GM23338 (cell line): ENCODE results near the gene RBM19. TPM values are rescaled to one million over a fixed set of nuclear protein-coding genes. Genes with fewer than 3 reads are reported as not detected.

ENCODE experiments used
- ATAC-seq: fragments of 200-7000 bp; cut with Tn5 transposase; 3 replicates; pipeline ENCODE4 v1.9.1; 2020
- DNase-seq: peaks from one replicate; pipeline ENCODE4 v3.0.0-alpha.2; 2015; ENCODE audit warnings: low spot score
- H2AFZ ChIP-seq: fragments of 200-600 bp; sonication (generic); 2 replicates; pipeline ENCODE4 v1.8.0; 2016; ENCODE audit warnings: antibody characterized with exemption, mild to moderate bottlenecking, moderate library complexity
- H3F3A ChIP-seq: fragments of 200-600 bp; sonication (generic); replicated peaks from 2 replicates; pipeline ENCODE4 v1.8.0; 2017; ENCODE audit warnings: antibody characterized with exemption, mixed run types, low read depth
- H3K27ac ChIP-seq: fragments of 200-600 bp; sonication (generic); 2 replicates; pipeline ENCODE4 v1.6.1; 2016; ENCODE audit warnings: low read depth
- H3K27me3 ChIP-seq: fragments of 200-600 bp; sonication (generic); 2 replicates; pipeline ENCODE4 v1.8.0; 2016; ENCODE audit warnings: mild to moderate bottlenecking, mixed run types, moderate library complexity; ENCODE audit not compliant: insufficient read depth
- H3K36me3 ChIP-seq: fragments of 200-600 bp; sonication (generic); 2 replicates; pipeline ENCODE4 v1.8.0; 2016; ENCODE audit warnings: mild to moderate bottlenecking; ENCODE audit not compliant: insufficient read depth
- H3K4me1 ChIP-seq: fragments of 200-600 bp; sonication (generic); 2 replicates; pipeline ENCODE4 v1.8.0; 2016; ENCODE audit warnings: mild to moderate bottlenecking, moderate library complexity; ENCODE audit not compliant: insufficient read depth
- H3K4me2 ChIP-seq: fragments of 200-600 bp; sonication (generic); 2 replicates; pipeline ENCODE4 v1.7.1; 2017; ENCODE audit warnings: mixed run types
- H3K4me3 ChIP-seq: fragments of 200-600 bp; sonication (generic); 2 replicates; pipeline ENCODE4 v1.6.1; 2016; ENCODE audit warnings: mixed run types
- H3K79me2 ChIP-seq: fragments of 200-600 bp; sonication (generic); replicated peaks from 2 replicates; pipeline ENCODE4 v1.8.0; 2017; ENCODE audit warnings: mild to moderate bottlenecking; ENCODE audit not compliant: insufficient read depth
- H3K9me2 ChIP-seq: fragments of 200-600 bp; sonication (generic); 2 replicates; pipeline ENCODE4 v1.8.0; 2017; ENCODE audit not compliant: insufficient read depth
- H4K20me1 ChIP-seq: fragments of 200-600 bp; sonication (generic); replicated peaks from 2 replicates; pipeline ENCODE4 v1.8.0; 2017; ENCODE audit warnings: mild to moderate bottlenecking; ENCODE audit not compliant: insufficient read depth
- H3K27ac Mint-ChIP-seq: 2 replicates; pipeline ENCODE4 v1.8.0; 2020; ENCODE audit warnings: inconsistent platforms, mild to moderate bottlenecking, moderate library complexity, mixed read lengths
- H3K27me3 Mint-ChIP-seq: 3 replicates; pipeline ENCODE4 v1.8.0; 2022; ENCODE audit warnings: low read depth, mild to moderate bottlenecking, moderate library complexity, mixed read lengths, inconsistent platforms; ENCODE audit not compliant: insufficient read depth, poor library complexity
- H3K36me3 Mint-ChIP-seq: 3 replicates; pipeline ENCODE4 v1.8.0; 2021; ENCODE audit warnings: low read depth, mild to moderate bottlenecking, inconsistent platforms, moderate library complexity, mixed read lengths
- H3K4me1 Mint-ChIP-seq: 3 replicates; pipeline ENCODE4 v1.8.0; 2020; ENCODE audit warnings: mild to moderate bottlenecking, inconsistent platforms, mixed read lengths
- H3K4me3 Mint-ChIP-seq: 3 replicates; pipeline ENCODE4 v1.8.0; 2021; ENCODE audit warnings: moderate library complexity, mild to moderate bottlenecking, inconsistent platforms, mixed read lengths
- H3K9me3 Mint-ChIP-seq: 3 replicates; pipeline ENCODE4 v1.8.0; 2020; ENCODE audit warnings: moderate library complexity, mild to moderate bottlenecking, inconsistent platforms, mixed read lengths
- CREB1 ChIP-seq: fragments of 250-450 bp; sonication (Bioruptor Pico); IDR thresholded peaks from 2 replicates; pipeline ENCODE4 v1.5.0; 2020; ENCODE audit warnings: low read depth, mild to moderate bottlenecking, moderate library complexity
- CTCF ChIP-seq, 2 experiments: fragments of 200-600 bp in 1 of 2; sonication (generic) in 1 of 2; conservative IDR thresholded peaks; 2 replicates each; pipeline versions ENCODE4 v1.5.1 to v1.6.1; 2016 to 2017; ENCODE audit warnings: antibody characterized with exemption in 2 of 2, low read depth in 2 of 2, mild to moderate bottlenecking in 2 of 2, moderate library complexity in 1 of 2
- ETS1 ChIP-seq: IDR thresholded peaks from 2 replicates; pipeline ENCODE4 v1.6.1; 2016; ENCODE audit warnings: antibody characterized with exemption
- EZH2 ChIP-seq: fragments of 200-600 bp; sonication (generic); IDR thresholded peaks from one replicate; pipeline ENCODE4 v1.8.0; 2017; ENCODE audit warnings: antibody characterized with exemption, mild to moderate bottlenecking, low read depth; ENCODE audit not compliant: unreplicated experiment
- EZH2phosphoT487 ChIP-seq: fragments of 200-600 bp; sonication (generic); IDR thresholded peaks from one replicate; pipeline ENCODE4 v1.8.1; 2018; ENCODE audit warnings: antibody characterized with exemption; ENCODE audit not compliant: unreplicated experiment
- JUNB ChIP-seq: IDR thresholded peaks from one replicate; pipeline ENCODE4 v1.6.1; 2016; ENCODE audit warnings: antibody characterized with exemption; ENCODE audit not compliant: unreplicated experiment
- NANOG ChIP-seq: IDR thresholded peaks from 2 replicates; pipeline ENCODE4 v1.6.1; 2016; ENCODE audit warnings: antibody characterized with exemption, borderline replicate concordance
- POLR2AphosphoS5 ChIP-seq: IDR thresholded peaks from 2 replicates; pipeline ENCODE4 v1.6.1; 2016; ENCODE audit warnings: antibody characterized with exemption, low read depth
- REST ChIP-seq: IDR thresholded peaks from one replicate; pipeline ENCODE4 v1.6.1; 2018; ENCODE audit warnings: antibody characterized with exemption; ENCODE audit not compliant: unreplicated experiment
- STAT1 ChIP-seq: IDR thresholded peaks from one replicate; pipeline ENCODE4 v1.6.1; 2016; ENCODE audit warnings: antibody characterized with exemption; ENCODE audit not compliant: unreplicated experiment
- ZNF114 ChIP-seq: fragments of 250-450 bp; sonication (Bioruptor Pico); IDR thresholded peaks from 2 replicates; pipeline ENCODE4 v1.5.0; 2020; ENCODE audit warnings: mild to moderate bottlenecking, moderate library complexity
- ZNF331 ChIP-seq: fragments of 250-450 bp; sonication (Bioruptor Pico); IDR thresholded peaks from 2 replicates; pipeline ENCODE4 v1.5.0; 2020; ENCODE audit warnings: low read depth, mild to moderate bottlenecking, moderate library complexity
- ZNF462 ChIP-seq: fragments of 250-450 bp; sonication (Bioruptor Pico); IDR thresholded peaks from 2 replicates; pipeline ENCODE4 v1.5.0; 2020; ENCODE audit warnings: mild to moderate bottlenecking, moderate library complexity
- polyA plus RNA-seq: library from polyadenylated mRNA; unstranded; fragments of >200 nt; fragmentation: Nextera tagmentation; extraction: Ambion mirVana; gene quantifications from 2 replicates; pipeline ENCODE4 v1.2.1, GENCODE V29; 2016
- total RNA-seq: library from RNA; depleted of rRNA; stranded (reverse); fragments of >200 nt; shearing (Covaris generic); gene quantifications from 2 replicates; pipeline ENCODE4 v1.2.3, GENCODE V29; 2014

The RBM19 gene
- total and polyA plus RNA-seq, 2 experiments from 2014 or later: 43.4 to 56.7 TPM

- DNase-seq (no peak), ATAC-seq (no peak)
- Histone ChIP-seq H3K4me3 (no peak overlapping the region), H3F3A (no peaks in the 10 kb centered on the region), H3K79me2 (no peaks in the 10 kb centered on the region), H4K20me1 (0 out of 2 replicates have a peak, but pooled peaks cover 3% of the 10 kb centered on the region), H3K36me3 (peaks cover 8% of the 10 kb centered on the region; the same call in 1 of the 2 replicates), H3K27ac (no peak overlapping the region), H2AFZ (no peak overlapping the region), H3K4me1 (no peaks in the 10 kb centered on the region), H3K9me2 (no peaks in the 10 kb centered on the region), H3K27me3 (no peaks in the 10 kb centered on the region), H3K4me2 (no peak overlapping the region)
- peaks cover 2% of the 10 kb centered on the region for H3K4me1 Mint-ChIP-seq
- no peaks in the 10 kb centered on the region for H3K9me3 Mint-ChIP-seq
- no peak for TF ChIP-seq ZNF462 (CRISPR knock-in tag)
- TF ChIP-seq EZH2phosphoT487: no peak
- TF ChIP-seq EZH2: no peak
- TF ChIP-seq ZNF331 (CRISPR knock-in tag): no peak
- TF ChIP-seq ZNF114 (CRISPR knock-in tag): no peak
- no peak for TF ChIP-seq POLR2AphosphoS5
- TF ChIP-seq STAT1: no peak
- TF ChIP-seq CREB1 (CRISPR knock-in tag): no peak
- no peak for TF ChIP-seq REST
- no peak for TF ChIP-seq NANOG
- no peak for TF ChIP-seq ETS1
- no peak for TF ChIP-seq JUNB
- TF ChIP-seq CTCF (conservative IDR thresholded peaks at IDR 0.05; ENCODE audit: low read depth in 2 of 2): no peak
- peaks cover 29% of the 10 kb centered on the region for H3K36me3 Mint-ChIP-seq
- no peak overlapping the region for H3K4me3 Mint-ChIP-seq
- no peak overlapping the region for H3K27ac Mint-ChIP-seq
- H3K27me3 Mint-ChIP-seq: peaks cover 2% of the 10 kb centered on the region
These were observed 60.3 kb downstream of the RBM19 start for GRCh38 chr12:113905829-113906228.
